Measurements from ENCODE around the gene SLC37A2.

Gene SLC37A2

GRCh38 chr11:125112208-125112604 lies 49.1 kb downstream of the SLC37A2 start:
- no peak for DNase-seq

GRCh38 chr11:125114518-125114917 lies 51.4 kb downstream of the SLC37A2 start:
- no peak for DNase-seq

- no peak for DNase-seq
Observed at GRCh38 chr11:125117429-125117828, 54.3 kb downstream of the SLC37A2 start.

GRCh38 chr11:125123194-125123946 lies 60.3 kb downstream of the SLC37A2 start:
- DNase-seq, result no peak

- peak; percentile 18 for DNase-seq
Observed at GRCh38 chr11:125123947-125124617, 61.0 kb downstream of the SLC37A2 start.

GRCh38 chr11:125124618-125124992 lies 61.5 kb downstream of the SLC37A2 start:
- no peak for DNase-seq

- no peak for DNase-seq
Observed at GRCh38 chr11:125128450-125128849, 65.3 kb downstream of the SLC37A2 start.

GRCh38 chr11:125129316-125129993 lies 66.3 kb downstream of the SLC37A2 start:
- DNase-seq, result no peak

- no peak for DNase-seq
Observed at GRCh38 chr11:125132071-125132470, 69.0 kb downstream of the SLC37A2 start.

GRCh38 chr11:125132596-125132995 lies 69.5 kb downstream of the SLC37A2 start:
- DNase-seq, result no peak

GRCh38 chr11:125136001-125136400 lies 72.9 kb downstream of the SLC37A2 start:
- no peak for DNase-seq

GRCh38 chr11:125138966-125139365 lies 75.9 kb downstream of the SLC37A2 start:
- DNase-seq, result no peak

- DNase-seq, result no peak
Observed at GRCh38 chr11:125139778-125140177, 76.7 kb downstream of the SLC37A2 start.
